Dedifferentiated amniotic fluid mesenchymal stem cell (primary cell): Measurements from ENCODE around the gene TOX2.

Experiments
- DNase-seq: peaks from one replicate; pipeline ENCODE4 v3.0.0-alpha.2; 2016; ENCODE audit errors: extremely low spot score

The TOX2 gene

DNA sequence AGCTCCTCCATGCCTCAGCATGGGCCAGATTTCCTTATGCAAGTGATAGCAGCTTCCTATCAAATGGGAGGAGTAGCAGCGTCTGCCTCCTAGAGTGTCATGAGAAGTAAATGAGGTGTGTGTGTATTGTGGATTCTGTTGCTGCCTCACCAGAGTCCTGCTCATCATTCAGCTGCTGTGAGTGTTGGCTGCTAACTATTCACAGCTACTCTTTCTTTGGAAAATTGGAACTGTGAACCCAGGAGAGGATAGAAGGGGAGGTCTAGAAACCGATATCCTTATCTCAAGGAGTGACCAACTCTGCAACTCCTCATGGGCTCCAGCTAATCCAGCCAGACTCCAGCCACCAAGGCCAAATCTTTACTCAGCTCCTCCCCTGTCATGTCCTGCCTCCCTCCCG is 63.3 kb downstream of the TOX2 start:
- no peak for DNase-seq

DNA sequence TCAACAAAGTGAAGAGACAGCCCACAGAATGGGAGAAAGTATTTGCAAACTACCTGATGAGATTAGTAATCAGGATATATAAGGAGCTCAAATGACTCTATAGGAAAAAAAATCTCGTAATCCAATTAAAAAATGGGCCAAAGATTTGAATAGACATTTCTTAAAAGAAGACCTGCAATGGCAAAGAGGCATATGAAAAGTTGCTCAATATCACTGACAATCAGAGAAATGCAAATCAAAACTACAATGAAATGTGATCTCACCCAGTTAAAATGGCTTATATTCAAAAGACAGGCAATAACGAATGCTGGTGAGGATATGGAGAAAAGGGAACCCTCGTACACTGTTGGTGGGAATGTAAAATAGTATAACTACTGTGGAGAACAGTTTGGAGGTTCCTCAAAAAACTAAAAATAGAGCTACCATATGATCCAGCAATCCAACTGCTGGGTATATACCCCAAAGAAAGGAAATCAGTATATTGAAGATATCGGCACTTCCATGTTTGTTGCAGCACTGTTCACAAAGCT is 65.0 kb downstream of the TOX2 start:
- DNase-seq = no peak

GRCh38 chr20:43981540-43981939 is 66.9 kb downstream of the TOX2 start:
- DNase-seq = no peak

GRCh38 chr20:43982016-43982415 is 67.4 kb downstream of the TOX2 start:
- DNase-seq = no peak

GRCh38 chr20:43982886-43983285 is 68.2 kb downstream of the TOX2 start:
- no peak for DNase-seq

GRCh38 chr20:43983359-43983758 is 68.7 kb downstream of the TOX2 start:
- DNase-seq = no peak

DNA sequence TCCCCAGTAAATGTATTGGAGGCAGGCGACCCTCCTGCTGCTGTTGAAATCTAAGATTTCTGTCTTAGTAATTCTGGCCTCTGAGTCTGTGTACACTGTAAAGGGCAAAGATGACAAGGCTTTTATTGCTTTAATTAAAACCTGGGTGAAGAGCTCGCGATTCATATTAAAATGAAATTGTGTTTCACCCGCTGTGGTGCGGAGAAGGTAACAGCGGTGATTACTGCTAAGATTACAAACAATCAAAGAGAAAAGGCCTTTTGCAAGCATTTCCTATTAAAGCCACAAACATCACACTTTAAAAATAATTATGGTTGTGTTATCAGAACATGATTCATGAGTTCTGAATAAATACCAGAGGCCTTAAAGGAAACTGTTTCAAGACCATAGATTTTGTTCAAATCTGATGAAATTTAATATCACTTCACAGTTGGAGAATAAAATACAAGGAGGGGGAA is 69.3 kb downstream of the TOX2 start:
- no peak for DNase-seq

DNA sequence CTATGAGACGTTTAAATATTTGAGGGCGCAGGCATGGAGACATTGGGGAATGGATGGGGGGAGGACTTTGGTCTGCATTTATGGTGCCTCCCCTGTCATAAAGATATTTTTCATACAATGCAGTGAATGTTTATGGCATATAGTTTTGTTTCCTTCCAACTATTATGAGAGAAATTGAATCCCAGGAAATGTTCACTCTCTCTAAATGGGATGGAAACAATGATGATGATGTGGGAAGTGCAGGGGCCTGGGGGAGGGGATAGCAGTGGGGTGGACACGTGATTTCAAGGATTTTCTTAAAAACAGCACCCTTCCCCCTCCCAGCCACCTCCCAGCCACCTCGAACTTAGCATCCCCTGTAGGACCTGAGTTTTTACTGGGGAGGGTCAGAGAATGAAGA is 69.9 kb downstream of the TOX2 start:
- no peak for DNase-seq

DNA sequence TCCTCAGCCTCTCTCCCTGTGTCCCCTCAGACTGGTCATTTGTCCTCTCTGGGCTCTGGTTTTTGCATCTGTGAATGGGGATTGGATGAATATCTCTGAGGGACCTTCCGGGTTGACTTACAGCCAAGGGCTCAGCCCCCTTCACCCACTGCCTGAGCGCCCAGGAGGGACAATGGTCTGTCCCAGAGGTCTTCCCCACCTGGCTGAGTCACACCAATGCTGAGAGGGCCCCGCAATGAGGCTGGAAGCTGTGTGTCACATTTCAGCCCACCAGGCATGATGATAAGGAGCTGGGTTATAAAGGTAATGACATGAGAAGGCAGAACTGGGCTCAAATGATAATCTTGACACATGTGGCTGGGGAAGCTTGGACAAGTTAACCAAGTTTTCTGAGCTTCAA is 70.5 kb downstream of the TOX2 start:
- no peak for DNase-seq

- DNase-seq = no peak
Observed at GRCh38 chr20:43985608-43986316, 71.1 kb downstream of the TOX2 start.

DNA sequence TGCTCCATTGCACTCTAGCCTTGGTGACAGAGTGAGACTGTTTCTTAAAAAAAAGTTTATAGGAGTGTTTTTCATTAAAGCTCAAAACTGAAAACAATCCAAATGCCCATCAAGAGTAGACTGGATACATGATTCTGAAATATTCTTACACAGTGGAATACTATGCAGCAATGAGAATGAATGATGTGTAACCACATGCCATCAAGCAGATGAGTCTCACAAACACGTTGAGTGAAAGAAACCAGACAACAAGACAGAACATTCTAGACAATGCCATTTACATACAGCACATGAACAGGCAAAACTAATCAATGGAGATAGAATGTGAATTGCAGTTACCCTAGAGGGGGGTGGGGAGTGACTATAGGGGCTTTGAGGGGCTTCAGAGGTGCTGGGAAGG is 72.4 kb downstream of the TOX2 start:
- DNase-seq = no peak

DNA sequence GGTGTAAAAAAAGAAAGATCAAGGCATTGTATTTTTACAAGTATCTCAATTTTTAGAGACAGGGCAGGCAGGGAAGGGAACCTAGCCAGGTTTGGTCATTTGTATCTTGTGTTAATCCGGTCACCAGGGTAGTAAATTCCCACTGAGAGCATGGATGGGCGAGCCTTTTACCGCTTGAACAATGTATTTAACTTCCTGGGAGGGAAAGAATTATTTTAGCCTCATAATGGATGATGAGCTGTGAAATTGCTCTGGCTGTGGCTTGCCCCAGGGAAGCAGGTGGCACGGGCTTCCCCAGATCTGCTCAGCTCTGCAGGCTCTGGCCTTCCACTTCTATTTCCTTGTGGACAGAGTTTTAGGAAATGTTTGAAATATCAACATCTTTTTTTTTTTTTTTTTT is 72.9 kb downstream of the TOX2 start:
- no peak for DNase-seq

GRCh38 chr20:43988451-43988850 is 73.8 kb downstream of the TOX2 start:
- no peak for DNase-seq

- no peak for DNase-seq
Observed at GRCh38 chr20:43988867-43989266, 74.2 kb downstream of the TOX2 start.

- DNase-seq = no peak
Observed at GRCh38 chr20:43991261-43991660, 76.6 kb downstream of the TOX2 start.

DNA sequence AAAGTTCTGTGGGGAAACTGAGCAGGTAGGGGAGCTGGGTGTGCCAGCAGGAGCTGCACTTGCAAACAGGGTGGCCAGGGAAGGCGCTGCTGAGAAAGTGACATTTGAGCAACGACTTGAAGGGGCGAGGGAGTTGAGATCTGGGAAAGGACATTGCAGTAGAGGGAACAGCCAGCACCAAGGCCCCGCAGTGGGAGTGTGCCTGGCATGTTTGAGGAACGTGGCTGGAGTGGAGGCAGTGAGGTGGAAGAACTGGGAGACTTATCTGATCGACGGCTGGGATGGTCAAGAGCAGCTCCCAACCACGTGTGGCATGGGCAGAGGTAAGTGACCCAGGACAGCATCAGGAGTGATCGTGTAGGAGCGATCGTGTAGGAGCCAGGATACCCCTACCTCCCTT is 77.3 kb downstream of the TOX2 start:
- DNase-seq = no peak

DNA sequence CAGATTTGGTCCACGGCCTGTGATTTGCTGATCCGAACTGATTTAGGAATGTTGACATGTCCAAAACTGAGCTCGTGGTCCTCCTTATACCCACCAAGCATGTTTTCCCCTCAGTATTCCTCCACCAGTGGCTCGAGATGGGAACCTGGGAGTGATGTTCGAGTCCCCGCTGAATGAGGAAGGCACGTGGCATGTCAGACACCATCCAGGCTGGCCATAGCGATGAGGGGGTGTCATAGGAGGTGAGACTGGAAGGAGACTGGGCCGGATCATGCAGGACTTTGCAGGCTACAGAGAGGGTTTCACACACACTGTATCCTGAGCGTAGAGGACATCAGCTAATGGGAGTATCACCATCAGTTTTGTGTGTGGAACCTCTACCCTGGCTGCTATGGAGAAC is 78.2 kb downstream of the TOX2 start:
- DNase-seq = no peak

- no peak for DNase-seq
Observed at GRCh38 chr20:43993560-43993959, 78.9 kb downstream of the TOX2 start.

DNA sequence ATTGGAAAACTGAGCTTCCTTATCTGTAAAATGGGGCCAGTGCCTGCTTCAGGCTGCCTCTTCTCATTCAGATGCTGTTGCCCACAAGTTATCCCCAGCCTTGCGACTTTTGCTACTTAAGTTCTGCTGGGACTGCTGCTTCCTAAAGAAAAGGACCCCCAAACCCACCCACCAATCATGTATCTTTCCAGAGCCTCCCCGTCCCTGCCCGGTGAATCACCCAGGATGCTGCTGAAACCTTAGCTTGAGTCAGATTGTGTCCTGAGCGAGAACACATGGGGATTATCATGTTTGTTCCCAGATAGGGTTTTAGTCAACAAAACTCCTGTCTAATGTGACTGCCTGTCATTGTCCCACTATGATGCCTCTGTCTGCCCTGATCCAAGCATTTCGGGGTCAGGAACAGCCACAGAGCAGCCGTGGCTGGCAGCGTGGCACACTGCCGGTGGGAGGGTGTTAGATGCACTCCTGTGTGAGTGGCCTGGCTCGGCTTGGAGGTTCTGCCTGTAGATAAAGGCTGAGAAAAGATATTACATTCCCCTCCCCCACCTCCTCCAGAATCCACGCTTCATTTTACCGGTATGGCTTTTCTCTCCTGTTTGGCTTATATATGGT is 79.9 kb downstream of the TOX2 start:
- DNase-seq = no peak

- DNase-seq = no peak
Observed at GRCh38 chr20:43995645-43996044, 81.0 kb downstream of the TOX2 start.

DNA sequence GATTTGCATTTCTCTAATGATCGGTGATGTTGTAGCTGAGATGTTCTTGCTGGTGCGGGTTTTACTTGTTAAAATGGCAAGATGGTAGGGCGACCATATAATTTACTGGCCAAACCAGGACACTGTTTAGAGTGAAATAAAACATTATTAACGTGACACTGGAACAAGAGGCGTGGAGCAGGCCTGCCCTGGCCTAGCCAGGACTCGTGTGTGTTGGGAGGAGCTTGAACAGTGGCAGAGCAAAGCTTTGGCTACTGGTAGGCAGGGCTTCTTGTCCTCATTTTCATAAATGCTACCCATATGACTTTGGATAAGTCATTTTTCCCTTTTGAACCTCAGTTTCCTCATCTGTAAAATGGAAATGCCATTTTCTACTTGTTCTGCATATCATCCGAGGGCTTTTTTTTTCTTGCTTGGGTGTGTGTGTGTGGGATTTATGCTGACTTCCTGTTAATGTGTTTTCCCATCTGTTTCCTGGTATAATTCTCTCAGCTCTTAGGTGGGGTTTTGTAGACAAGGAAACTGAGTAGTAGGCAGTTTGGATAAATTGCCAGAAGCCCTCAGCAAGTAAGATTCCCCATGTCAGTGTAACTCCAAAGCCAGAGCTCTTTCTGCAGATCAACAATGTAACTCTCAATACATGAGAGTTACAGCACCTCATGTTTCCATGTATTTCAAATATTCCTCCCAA is 81.7 kb downstream of the TOX2 start:
- no peak for DNase-seq

DNA sequence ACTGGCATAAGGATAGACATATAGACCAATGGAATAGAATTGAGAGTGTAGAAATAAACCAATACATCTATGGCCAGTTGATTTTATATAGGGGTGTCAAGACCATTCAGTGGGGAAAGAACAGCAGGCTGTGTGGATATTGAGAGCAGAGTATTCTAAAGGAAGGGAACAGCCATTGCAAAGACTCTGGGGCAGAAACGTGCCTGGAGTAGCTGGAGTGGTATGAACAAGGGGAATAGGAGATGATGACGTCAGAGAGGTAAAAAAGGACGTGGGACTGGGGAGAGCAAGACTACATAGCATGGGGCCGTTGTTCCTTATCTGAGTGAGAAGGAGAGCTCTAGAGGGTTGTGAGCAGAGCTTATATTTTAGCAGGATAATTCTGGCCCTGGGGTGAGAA is 85.2 kb downstream of the TOX2 start:
- DNase-seq = no peak
